ENCODE results near the gene RAP1A. TPM values are rescaled to one million over a fixed set of nuclear protein-coding genes. Genes with fewer than 3 reads are reported as not detected.

RAP1A gene
- polyA plus RNA-seq, 3 donors: 41.2 to 79.1 (median 75.3) TPM

GRCh38 chr1:111671852-111672251, 52.3 kb downstream of the RAP1A start:
- Histone ChIP-seq H3K9me3 (replicated peaks in 1 of 2; ENCODE audit: control insufficient read depth in 1 of 2, insufficient read depth in 1 of 2, low read length in 2 of 2) (peaks cover 10 to 11% of the 10 kb centered on the region in 2 donors), H3K79me2 (ENCODE audit: insufficient read depth, low read length) (peaks cover 100% of the 10 kb centered on the region), H3K27ac (ENCODE audit: low read depth in 1 of 2, low read length in 2 of 2) (no peak overlapping the region), H3K27me3 (ENCODE audit: control insufficient read depth in 2 of 2, insufficient read depth in 2 of 2, low read length in 2 of 2) (no peaks in the 10 kb centered on the region), H4K20me1 (ENCODE audit: insufficient read depth, low read length) (peaks cover 99% of the 10 kb centered on the region), H3K36me3 (replicated peaks in 1 of 2; ENCODE audit: control insufficient read depth in 1 of 2, insufficient read depth in 2 of 2, low read length in 2 of 2) (peaks cover 13 to 33% of the 10 kb centered on the region in 2 donors), H3K4me3 (replicated peaks in 1 of 3; ENCODE audit: low read depth in 2 of 3, low read length in 3 of 3) (no peak overlapping the region), H3K4me1 (ENCODE audit: control insufficient read depth in 1 of 2, insufficient read depth in 2 of 2, low read length in 2 of 2) (no peaks in the 10 kb centered on the region), H3K4me2 (replicated peaks; ENCODE audit: extremely low read depth, low read length, poor library complexity, severe bottlenecking) (no peak overlapping the region), H2AFZ (ENCODE audit: insufficient read depth, low read depth, low read length, poor library complexity, severe bottlenecking) (no peak overlapping the region), H3K9ac (ENCODE audit: insufficient read depth, low read length, poor library complexity, severe bottlenecking) (no peak overlapping the region)
- no peaks in the 10 kb centered on the region for H3K27me3 Mint-ChIP-seq (ENCODE audit: low read depth in 3 of 3)
- peaks cover 12 to 21% (median 15%) of the 10 kb centered on the region in 7 donors for H3K9me3 Mint-ChIP-seq
- no peak overlapping the region for H3K4me3 Mint-ChIP-seq
- intact Hi-C loops (cut with micrococcal nuclease): no loop called here
- TF ChIP-seq CTCF (IDR thresholded peaks at IDR 0.05): no peak
- no peak overlapping the region for H3K27ac Mint-ChIP-seq
- DNase-seq: no peak
- H3K36me3 Mint-ChIP-seq: peaks cover 33 to 45% of the 10 kb centered on the region in 2 donors
- peaks cover 19% of the 10 kb centered on the region for H3K4me1 Mint-ChIP-seq

GRCh38 chr1:111672331-111672730, 52.7 kb downstream of the RAP1A start:
- Histone ChIP-seq H3K4me1 (ENCODE audit: control insufficient read depth in 1 of 2, insufficient read depth in 2 of 2, low read length in 2 of 2) (no peaks in the 10 kb centered on the region), H3K27ac (ENCODE audit: low read depth in 1 of 2, low read length in 2 of 2) (no peak overlapping the region), H3K36me3 (replicated peaks in 1 of 2; ENCODE audit: control insufficient read depth in 1 of 2, insufficient read depth in 2 of 2, low read length in 2 of 2) (peaks cover 17 to 38% of the 10 kb centered on the region in 2 donors), H4K20me1 (ENCODE audit: insufficient read depth, low read length) (peaks cover 99% of the 10 kb centered on the region), H3K27me3 (ENCODE audit: control insufficient read depth in 2 of 2, insufficient read depth in 2 of 2, low read length in 2 of 2) (no peaks in the 10 kb centered on the region), H2AFZ (ENCODE audit: insufficient read depth, low read depth, low read length, poor library complexity, severe bottlenecking) (no peak overlapping the region), H3K9ac (ENCODE audit: insufficient read depth, low read length, poor library complexity, severe bottlenecking) (no peak overlapping the region), H3K79me2 (ENCODE audit: insufficient read depth, low read length) (peaks cover 100% of the 10 kb centered on the region), H3K9me3 (replicated peaks in 1 of 2; ENCODE audit: control insufficient read depth in 1 of 2, insufficient read depth in 1 of 2, low read length in 2 of 2) (peaks cover 12 to 15% of the 10 kb centered on the region in 2 donors), H3K4me2 (replicated peaks; ENCODE audit: extremely low read depth, low read length, poor library complexity, severe bottlenecking) (no peak overlapping the region), H3K4me3 (replicated peaks in 1 of 3; ENCODE audit: low read depth in 2 of 3, low read length in 3 of 3) (no peak overlapping the region)
- Mint-ChIP-seq H3K36me3 (peaks cover 35 to 48% of the 10 kb centered on the region in 2 donors), H3K27ac (peak overlapping the region in 3 of 7 donors; percentile 28 to 41 (median 39)), H3K9me3 (peaks cover 12 to 22% (median 19%) of the 10 kb centered on the region in 7 donors), H3K4me3 (no peak overlapping the region), H3K27me3 (ENCODE audit: low read depth in 3 of 3) (no peaks in the 10 kb centered on the region), H3K4me1 (peaks cover 17% of the 10 kb centered on the region)
- DNase-seq: no peak
- no peak for TF ChIP-seq CTCF (IDR thresholded peaks at IDR 0.05)
- intact Hi-C loops (cut with micrococcal nuclease): no loop called here
- WGBS (ENCODE audit: insufficient coverage): 100% methylated on average over 1 of the region's 2 CpGs

All from CD14-positive monocyte (primary cell).